HG03103 (cell line): ENCODE data around the gene SMYD3.
"Not testable (repeated sequence)": the region's sequence is repeated elsewhere in the genome, so short reads cannot be mapped to it uniquely, and the experiment has no call there.

ENCODE experiments used
- ATAC-seq: cut with Tn5 transposase; IDR thresholded peaks from one replicate; pipeline ENCODE4 v1.9.1; 2021; ENCODE audit warnings: low read depth; ENCODE audit not compliant: unreplicated experiment

The SMYD3 gene

DNA sequence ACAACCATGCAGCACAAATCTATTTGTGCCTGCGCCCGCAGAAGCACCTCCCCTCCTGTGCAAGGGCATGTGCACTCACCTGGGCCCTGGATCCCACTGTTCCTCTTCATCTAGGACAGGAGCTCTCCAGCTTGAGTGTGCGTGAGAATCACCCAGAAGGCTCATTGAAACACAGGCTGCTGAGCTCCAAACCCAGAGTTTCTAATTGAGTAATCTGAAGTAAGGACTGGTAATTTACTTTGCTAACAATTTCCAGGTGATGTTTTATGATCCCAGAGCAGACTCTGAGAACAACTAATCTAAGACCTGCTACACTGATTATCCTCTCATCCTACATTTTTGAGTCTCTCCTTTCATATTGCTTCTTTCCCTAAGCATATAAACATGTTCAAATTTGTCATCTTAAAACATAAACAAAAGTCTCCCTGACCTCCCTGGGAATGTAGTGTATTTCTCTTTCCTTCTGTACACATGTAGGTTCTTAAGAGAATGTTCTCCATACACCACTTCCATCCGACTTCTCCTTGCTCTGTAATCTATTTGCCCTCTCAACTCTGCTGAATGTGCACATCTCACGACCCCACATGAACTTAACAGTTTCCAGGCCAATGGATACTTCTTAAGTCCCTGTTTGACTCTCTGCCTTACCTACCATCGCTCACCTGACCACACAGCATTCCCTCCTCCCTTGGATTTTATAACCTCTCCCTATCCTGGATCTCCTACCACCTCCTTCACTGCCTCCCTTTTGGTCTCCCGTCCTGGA, 522.5 kb downstream of the SMYD3 start:
- no peak for ATAC-seq

- ATAC-seq, result no peak
Observed at GRCh38 chr1:245983294-245983967, 523.6 kb downstream of the SMYD3 start.

DNA sequence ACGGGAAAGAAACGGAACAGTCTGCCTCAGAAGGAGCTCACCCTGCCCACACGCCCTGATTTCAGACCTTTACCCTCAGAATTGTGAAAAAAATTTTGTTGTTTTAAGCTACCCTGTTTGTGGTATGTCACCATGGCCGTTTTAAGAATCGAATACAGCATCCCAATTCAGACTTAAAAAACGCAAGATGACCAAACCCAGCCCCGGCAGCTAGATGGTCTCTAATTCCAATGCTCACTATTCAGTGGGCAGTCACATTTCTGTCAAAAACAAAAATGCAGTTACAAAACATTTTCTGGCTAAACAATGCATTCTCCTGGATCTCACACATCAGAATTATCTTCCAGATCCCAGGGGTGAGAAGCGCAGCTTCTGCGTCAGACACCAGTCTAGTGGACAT, 527.5 kb downstream of the SMYD3 start:
- no peak for ATAC-seq

DNA sequence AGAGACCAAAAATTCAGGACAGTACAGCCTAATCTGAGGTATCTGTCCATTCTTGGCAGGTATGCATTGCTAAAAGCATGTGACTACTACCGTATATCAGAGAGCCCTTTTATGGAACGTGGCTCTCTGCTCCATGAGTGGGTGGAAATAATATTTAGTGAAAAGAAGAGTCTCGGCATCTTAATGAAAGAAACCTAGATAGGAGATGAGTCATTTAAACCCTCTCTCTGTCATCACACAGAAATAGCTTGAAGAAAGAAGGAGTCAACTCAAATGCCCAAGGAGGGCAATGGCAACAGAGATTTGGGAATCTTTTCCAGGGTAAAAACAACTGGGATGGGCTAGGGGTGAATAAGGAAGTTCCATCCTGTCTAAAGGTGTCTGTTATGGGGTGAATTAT, 528.2 kb downstream of the SMYD3 start:
- no peak for ATAC-seq

DNA sequence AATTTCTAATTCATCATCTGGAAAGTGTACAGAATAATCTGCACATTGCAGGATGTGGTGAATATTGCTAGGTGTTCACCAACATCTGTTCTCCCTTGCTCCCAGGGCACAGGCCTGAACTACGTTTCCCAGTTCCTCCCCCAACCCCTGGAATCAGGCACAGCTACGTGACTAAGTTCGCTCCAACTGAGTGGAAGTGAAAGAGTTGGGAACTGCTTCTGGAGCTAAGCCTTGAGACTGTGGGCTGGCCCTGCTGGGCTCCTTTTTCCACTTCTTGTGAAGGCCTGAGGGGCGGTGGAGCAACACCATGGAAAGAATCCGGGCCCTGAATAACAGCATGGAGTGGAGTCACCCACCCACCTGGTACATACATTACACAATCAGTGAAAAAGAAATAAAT, 534.6 kb downstream of the SMYD3 start:
- no peak for ATAC-seq

GRCh38 chr1:245971711-245972085, 535.4 kb downstream of the SMYD3 start:
- no peak for ATAC-seq

DNA sequence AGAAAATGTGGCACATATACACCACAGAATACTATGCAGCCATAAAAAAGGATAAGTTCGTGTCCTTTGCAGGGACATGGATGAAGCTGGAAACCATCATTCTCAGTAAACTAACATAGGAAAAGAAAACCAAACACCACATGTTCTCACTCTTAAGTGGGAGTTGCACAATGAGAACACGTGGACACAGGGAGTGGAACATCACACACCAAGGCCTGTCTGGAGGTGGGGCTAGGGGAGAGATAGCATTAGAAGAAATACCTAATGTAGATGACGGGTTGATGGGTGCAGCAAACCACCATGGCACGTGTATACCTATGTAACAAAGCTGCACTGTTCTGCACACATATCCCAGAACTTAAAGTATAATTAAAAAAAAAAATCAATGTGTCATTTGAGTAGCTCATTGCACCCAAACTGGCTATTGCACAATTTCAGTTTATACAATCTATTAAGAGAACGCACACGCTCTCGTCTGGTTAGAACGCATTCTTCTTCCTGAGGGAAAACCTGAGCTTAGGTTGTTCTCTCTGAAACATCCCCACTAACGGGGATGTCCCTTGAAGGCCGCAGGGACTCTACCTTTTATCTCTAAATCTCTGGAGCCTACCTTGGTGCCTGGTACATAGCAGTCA, 535.9 kb downstream of the SMYD3 start:
- ATAC-seq, result not testable (repeated sequence)

DNA sequence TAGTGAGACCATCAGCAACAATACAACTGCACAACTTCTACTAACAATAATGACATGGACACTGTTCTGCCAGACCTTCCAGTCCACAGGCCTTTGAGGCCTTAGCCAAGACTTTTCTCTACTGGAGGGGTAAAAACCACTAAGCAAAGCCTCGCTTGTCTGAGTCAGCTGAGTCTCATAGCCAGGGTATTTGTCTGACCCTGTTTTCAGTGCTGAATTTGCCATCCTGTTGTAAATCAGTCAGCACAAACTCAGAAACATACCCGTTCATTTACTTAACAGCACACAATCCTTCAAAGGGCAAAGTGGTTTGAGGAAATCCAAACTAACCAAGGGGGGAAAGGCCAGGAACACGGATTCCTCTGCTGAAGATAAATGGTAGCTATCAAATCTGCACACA, 537.8 kb downstream of the SMYD3 start:
- ATAC-seq, result no peak

GRCh38 chr1:245968775-245969174, 538.3 kb downstream of the SMYD3 start:
- ATAC-seq, result no peak

- ATAC-seq, result no peak
Observed at GRCh38 chr1:245965398-245965797, 541.7 kb downstream of the SMYD3 start.

- ATAC-seq, result no peak
Observed at GRCh38 chr1:245963649-245964048, 543.4 kb downstream of the SMYD3 start.

DNA sequence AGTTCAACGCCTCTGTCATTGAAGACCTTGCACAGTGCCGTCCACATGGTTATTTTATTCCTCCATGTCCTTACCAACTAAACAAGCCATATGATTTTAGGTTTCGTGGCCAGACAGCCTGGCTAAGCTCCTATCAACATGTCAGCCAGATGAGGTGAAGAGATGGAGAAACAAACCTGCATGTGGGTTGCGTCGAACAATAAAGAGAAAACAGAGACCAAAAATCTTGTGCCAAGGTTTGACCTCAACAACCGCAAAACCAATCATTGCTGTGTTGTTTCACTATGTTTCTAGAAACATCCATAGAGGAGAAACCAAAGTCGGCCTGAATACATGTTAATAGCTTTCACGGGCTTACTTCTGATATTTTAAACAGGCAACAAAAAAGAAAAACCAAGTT, 544.6 kb downstream of the SMYD3 start:
- no peak for ATAC-seq

- ATAC-seq, result no peak
Observed at GRCh38 chr1:245961137-245961540, 545.9 kb downstream of the SMYD3 start.

- ATAC-seq, result no peak
Observed at GRCh38 chr1:245960171-245960570, 546.9 kb downstream of the SMYD3 start.

DNA sequence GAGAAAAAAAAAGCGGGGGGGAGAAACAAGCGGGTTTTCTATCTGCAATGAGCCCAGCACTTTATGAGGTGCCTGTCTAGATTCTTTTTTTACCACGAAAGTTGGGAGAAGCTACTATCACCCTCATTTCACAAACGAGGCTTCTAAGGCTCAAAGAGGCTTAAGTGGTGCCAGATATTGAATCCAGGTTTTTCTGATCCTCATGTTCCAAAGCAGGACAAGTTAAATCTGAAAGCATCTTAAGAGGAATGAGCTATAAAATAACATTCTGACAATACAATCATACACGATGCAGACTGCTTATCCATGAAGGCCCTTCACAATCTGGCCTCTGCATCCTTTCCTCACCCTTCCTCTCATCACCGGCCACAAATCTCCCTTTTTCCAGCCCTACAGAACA, 549.1 kb downstream of the SMYD3 start:
- no peak for ATAC-seq

- ATAC-seq, result no peak
Observed at GRCh38 chr1:245957427-245957826, 549.7 kb downstream of the SMYD3 start.

GRCh38 chr1:245956225-245956624, 550.9 kb downstream of the SMYD3 start:
- ATAC-seq, result no peak

DNA sequence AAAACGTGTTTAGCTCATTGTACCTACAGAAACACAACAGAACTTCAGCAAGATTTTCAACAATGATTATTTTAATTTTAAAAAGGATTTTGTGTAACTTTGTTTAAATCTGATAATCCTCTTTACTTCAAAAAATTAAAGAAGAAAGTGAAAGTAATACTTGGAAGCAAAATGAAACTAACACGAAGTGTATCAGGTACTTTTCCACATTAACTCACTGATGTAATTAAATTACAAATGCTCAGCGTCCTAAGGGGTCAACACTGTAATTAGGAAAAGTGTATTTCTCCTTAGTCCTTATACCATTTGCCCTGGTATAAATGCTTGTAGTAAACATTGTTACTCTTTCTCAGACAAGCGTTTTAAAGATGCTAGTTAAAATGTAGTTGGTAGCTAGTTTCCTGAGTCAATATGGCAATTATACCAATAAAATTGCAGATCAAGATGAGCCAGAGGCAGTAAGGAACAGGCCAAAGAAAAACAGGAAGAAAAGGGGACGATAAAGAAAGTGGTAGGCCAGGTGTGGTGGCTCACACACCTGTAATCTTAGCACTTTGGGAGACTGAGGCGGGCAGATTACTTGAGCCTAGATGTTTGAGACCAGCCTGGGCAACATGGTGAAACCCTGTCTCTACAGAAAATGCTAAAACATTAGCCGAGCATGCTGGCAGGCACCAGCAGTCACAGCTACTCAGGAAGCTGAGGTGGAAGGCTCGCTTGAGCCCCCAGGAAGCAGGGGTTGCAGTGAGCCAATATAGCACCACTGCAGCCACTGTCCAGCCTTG, 553.0 kb downstream of the SMYD3 start:
- peak; percentile 64 for ATAC-seq

- ATAC-seq, result no peak
Observed at GRCh38 chr1:245952383-245953026, 554.6 kb downstream of the SMYD3 start.

DNA sequence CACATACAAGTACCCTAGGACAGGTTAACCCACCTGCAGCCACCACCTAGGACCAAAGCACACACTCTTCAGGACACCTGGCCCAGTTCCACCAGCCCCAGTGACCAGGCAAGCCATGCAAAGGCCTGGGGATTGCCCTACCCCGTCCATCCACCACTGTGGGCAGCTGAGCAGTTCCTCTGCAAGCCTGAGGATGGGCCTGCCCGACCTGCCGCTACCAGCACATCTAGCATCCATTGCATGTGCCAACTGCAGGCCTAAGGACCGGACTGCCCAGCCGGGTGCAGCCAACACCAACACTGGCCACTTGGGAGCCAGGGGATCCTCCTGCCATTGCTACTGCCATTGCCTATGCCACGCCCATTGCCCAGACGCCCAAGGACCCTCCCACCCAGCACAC, 558.3 kb downstream of the SMYD3 start:
- ATAC-seq, result no peak

- ATAC-seq, result no peak
Observed at GRCh38 chr1:245946905-245947304, 560.2 kb downstream of the SMYD3 start.
